PC-9 (cell line): ENCODE data around the gene CRY1.

Experiments
- EZH2 ChIP-seq: fragments of 200-600 bp; sonication (generic); IDR thresholded peaks from 2 replicates; pipeline ENCODE4 v1.8.0; 2017; ENCODE audit warnings: antibody characterized with exemption, low read depth
- TF ChIP-seq, protein P1 (sequence below): fragments of 200-600 bp; sonication (generic); conservative IDR thresholded peaks from 2 replicates; pipeline ENCODE4 v1.6.1; 2017; ENCODE audit warnings: mixed run types, antibody characterized with exemption, mild to moderate bottlenecking, moderate library complexity

DNA sequence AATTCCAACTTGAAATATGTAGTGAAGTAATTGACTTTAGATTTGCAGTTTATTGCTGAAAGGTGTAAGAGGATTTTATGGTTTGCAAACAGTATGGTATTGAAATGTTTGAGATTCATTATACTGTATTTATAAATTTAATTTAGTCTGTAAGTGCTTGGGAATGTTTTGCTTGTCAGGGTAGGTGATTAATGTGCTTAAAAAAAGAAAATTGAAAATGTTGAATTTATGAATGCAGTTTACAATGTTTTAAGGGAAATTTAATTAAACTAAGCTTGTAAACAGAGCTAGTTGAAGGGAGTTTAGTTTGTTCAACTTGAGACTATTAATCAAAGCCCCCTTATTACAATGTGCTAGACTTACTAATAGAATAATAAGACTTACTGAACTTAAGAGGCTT, 18.0 kb upstream of the CRY1 start:
- TF ChIP-seq, protein P1, sequence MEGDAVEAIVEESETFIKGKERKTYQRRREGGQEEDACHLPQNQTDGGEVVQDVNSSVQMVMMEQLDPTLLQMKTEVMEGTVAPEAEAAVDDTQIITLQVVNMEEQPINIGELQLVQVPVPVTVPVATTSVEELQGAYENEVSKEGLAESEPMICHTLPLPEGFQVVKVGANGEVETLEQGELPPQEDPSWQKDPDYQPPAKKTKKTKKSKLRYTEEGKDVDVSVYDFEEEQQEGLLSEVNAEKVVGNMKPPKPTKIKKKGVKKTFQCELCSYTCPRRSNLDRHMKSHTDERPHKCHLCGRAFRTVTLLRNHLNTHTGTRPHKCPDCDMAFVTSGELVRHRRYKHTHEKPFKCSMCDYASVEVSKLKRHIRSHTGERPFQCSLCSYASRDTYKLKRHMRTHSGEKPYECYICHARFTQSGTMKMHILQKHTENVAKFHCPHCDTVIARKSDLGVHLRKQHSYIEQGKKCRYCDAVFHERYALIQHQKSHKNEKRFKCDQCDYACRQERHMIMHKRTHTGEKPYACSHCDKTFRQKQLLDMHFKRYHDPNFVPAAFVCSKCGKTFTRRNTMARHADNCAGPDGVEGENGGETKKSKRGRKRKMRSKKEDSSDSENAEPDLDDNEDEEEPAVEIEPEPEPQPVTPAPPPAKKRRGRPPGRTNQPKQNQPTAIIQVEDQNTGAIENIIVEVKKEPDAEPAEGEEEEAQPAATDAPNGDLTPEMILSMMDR: no peak
- TF ChIP-seq EZH2: no peak
